ENCODE data around the gene GPC1. TPM values are rescaled to one million over a fixed set of nuclear protein-coding genes. Genes with fewer than 3 reads are reported as not detected.

The GPC1 gene
- total and polyA plus RNA-seq, 2 experiments from 2014 or later: 9.0 to 46.2 TPM

DNA sequence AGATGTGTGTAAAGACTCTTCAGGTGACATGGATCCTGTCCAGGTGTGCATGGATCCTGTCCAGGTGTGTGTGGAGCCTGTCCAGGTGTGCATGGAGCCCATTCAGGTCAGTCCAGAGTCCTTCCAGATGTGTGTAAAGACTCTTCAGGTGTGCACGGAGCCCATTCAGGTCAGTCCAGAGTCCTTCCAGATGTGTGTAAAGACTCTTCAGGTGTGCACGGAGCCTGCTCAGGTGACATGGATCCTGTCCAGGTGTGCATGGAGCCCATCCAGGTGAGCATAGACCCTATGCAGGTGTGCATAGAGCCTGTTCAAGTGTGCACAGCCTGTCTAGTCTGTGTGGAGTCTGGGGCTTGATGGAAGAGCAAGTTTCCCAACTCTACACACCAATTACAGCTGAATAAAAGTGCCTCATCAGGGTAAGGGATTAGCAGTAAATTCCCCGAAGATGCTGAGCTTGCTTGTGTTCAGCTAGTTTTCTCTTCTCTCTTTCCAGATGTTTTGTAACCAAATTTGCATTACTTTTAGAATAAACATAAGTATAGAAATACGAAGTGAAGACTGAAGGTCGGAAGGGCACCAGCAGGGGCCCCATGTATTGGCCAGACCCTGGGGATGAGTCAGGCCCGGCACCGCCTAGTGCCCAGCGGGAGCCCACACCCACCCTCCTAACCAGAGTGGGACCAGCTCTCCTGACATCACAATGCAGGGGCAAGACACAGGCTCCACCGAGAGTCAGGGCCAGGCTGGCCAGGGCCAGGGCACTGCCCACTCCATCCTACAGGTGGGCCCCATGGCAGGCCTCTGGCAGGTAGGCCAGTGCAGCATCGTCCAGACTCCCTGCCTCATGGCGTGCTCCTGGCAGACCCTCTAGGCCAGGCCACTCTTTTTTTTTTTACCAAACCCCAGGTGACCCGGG lies 38.6 kb upstream of the GPC1 start:
- Histone ChIP-seq H4K20me1 (replicated peaks; ENCODE audit: insufficient read depth) (no peaks in the 10 kb centered on the region), H3K4me2 (no peak overlapping the region), H2AFZ (no peak overlapping the region), H3K27me3 (ENCODE audit: insufficient read depth) (no peaks in the 10 kb centered on the region), H3K36me3 (ENCODE audit: insufficient read depth) (no peaks in the 10 kb centered on the region), H3K9me2 (ENCODE audit: insufficient read depth) (no peaks in the 10 kb centered on the region), H3F3A (replicated peaks; ENCODE audit: low read depth) (no peaks in the 10 kb centered on the region), H3K27ac (ENCODE audit: low read depth) (no peak overlapping the region), H3K4me3 (no peak overlapping the region), H3K79me2 (replicated peaks; ENCODE audit: insufficient read depth) (no peaks in the 10 kb centered on the region), H3K4me1 (ENCODE audit: insufficient read depth) (no peaks in the 10 kb centered on the region)
- peaks cover 7% of the 10 kb centered on the region for H3K4me1 Mint-ChIP-seq
- no peak overlapping the region for H3K27ac Mint-ChIP-seq
- no peak overlapping the region for H3K4me3 Mint-ChIP-seq
- no peaks in the 10 kb centered on the region for H3K36me3 Mint-ChIP-seq (ENCODE audit: low read depth)
- no peaks in the 10 kb centered on the region for H3K27me3 Mint-ChIP-seq (ENCODE audit: insufficient read depth, low read depth, poor library complexity)
- DNase-seq (ENCODE audit: low spot score): no peak
- no peaks in the 10 kb centered on the region; the same call in 1 of the 3 replicates for H3K9me3 Mint-ChIP-seq
- TF ChIP-seq ZNF331 (CRISPR knock-in tag; IDR thresholded peaks at IDR 0.05; ENCODE audit: low read depth): no peak
- no peak for TF ChIP-seq STAT1 (IDR thresholded peaks at IDR 0.05; ENCODE audit: unreplicated experiment)
- TF ChIP-seq CREB1 (CRISPR knock-in tag; IDR thresholded peaks at IDR 0.05; ENCODE audit: low read depth): no peak
- TF ChIP-seq, protein P1, sequence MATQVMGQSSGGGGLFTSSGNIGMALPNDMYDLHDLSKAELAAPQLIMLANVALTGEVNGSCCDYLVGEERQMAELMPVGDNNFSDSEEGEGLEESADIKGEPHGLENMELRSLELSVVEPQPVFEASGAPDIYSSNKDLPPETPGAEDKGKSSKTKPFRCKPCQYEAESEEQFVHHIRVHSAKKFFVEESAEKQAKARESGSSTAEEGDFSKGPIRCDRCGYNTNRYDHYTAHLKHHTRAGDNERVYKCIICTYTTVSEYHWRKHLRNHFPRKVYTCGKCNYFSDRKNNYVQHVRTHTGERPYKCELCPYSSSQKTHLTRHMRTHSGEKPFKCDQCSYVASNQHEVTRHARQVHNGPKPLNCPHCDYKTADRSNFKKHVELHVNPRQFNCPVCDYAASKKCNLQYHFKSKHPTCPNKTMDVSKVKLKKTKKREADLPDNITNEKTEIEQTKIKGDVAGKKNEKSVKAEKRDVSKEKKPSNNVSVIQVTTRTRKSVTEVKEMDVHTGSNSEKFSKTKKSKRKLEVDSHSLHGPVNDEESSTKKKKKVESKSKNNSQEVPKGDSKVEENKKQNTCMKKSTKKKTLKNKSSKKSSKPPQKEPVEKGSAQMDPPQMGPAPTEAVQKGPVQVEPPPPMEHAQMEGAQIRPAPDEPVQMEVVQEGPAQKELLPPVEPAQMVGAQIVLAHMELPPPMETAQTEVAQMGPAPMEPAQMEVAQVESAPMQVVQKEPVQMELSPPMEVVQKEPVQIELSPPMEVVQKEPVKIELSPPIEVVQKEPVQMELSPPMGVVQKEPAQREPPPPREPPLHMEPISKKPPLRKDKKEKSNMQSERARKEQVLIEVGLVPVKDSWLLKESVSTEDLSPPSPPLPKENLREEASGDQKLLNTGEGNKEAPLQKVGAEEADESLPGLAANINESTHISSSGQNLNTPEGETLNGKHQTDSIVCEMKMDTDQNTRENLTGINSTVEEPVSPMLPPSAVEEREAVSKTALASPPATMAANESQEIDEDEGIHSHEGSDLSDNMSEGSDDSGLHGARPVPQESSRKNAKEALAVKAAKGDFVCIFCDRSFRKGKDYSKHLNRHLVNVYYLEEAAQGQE (IDR thresholded peaks at IDR 0.05; ENCODE audit: unreplicated experiment): no peak
- TF ChIP-seq, protein P2, sequence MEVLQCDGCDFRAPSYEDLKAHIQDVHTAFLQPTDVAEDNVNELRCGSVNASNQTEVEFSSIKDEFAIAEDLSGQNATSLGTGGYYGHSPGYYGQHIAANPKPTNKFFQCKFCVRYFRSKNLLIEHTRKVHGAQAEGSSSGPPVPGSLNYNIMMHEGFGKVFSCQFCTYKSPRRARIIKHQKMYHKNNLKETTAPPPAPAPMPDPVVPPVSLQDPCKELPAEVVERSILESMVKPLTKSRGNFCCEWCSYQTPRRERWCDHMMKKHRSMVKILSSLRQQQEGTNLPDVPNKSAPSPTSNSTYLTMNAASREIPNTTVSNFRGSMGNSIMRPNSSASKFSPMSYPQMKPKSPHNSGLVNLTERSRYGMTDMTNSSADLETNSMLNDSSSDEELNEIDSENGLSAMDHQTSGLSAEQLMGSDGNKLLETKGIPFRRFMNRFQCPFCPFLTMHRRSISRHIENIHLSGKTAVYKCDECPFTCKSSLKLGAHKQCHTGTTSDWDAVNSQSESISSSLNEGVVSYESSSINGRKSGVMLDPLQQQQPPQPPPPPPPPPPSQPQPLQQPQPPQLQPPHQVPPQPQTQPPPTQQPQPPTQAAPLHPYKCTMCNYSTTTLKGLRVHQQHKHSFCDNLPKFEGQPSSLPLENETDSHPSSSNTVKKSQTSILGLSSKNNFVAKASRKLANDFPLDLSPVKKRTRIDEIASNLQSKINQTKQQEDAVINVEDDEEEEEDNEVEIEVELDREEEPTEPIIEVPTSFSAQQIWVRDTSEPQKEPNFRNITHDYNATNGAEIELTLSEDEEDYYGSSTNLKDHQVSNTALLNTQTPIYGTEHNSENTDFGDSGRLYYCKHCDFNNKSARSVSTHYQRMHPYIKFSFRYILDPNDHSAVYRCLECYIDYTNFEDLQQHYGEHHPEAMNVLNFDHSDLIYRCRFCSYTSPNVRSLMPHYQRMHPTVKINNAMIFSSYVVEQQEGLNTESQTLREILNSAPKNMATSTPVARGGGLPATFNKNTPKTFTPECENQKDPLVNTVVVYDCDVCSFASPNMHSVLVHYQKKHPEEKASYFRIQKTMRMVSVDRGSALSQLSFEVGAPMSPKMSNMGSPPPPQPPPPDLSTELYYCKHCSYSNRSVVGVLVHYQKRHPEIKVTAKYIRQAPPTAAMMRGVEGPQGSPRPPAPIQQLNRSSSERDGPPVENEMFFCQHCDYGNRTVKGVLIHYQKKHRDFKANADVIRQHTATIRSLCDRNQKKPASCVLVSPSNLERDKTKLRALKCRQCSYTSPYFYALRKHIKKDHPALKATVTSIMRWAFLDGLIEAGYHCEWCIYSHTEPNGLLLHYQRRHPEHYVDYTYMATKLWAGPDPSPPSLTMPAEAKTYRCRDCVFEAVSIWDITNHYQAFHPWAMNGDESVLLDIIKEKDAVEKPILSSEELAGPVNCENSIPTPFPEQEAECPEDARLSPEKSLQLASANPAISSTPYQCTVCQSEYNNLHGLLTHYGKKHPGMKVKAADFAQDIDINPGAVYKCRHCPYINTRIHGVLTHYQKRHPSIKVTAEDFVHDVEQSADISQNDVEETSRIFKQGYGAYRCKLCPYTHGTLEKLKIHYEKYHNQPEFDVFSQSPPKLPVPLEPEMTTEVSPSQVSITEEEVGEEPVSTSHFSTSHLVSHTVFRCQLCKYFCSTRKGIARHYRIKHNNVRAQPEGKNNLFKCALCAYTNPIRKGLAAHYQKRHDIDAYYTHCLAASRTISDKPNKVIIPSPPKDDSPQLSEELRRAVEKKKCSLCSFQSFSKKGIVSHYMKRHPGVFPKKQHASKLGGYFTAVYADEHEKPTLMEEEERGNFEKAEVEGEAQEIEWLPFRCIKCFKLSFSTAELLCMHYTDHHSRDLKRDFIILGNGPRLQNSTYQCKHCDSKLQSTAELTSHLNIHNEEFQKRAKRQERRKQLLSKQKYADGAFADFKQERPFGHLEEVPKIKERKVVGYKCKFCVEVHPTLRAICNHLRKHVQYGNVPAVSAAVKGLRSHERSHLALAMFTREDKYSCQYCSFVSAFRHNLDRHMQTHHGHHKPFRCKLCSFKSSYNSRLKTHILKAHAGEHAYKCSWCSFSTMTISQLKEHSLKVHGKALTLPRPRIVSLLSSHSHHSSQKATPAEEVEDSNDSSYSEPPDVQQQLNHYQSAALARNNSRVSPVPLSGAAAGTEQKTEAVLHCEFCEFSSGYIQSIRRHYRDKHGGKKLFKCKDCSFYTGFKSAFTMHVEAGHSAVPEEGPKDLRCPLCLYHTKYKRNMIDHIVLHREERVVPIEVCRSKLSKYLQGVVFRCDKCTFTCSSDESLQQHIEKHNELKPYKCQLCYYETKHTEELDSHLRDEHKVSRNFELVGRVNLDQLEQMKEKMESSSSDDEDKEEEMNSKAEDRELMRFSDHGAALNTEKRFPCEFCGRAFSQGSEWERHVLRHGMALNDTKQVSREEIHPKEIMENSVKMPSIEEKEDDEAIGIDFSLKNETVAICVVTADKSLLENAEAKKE (CRISPR knock-in tag; IDR thresholded peaks at IDR 0.05): no peak
- TF ChIP-seq NANOG (IDR thresholded peaks at IDR 0.05; ENCODE audit: borderline replicate concordance): no peak
- ATAC-seq: no peak
